CD8-positive, alpha-beta memory T cell (primary cell): ENCODE measurements around the gene CAMK2B. TPM values are rescaled to one million over a fixed set of nuclear protein-coding genes. Genes with fewer than 3 reads are reported as not detected.

Experiments used
- CTCF ChIA-PET: fragments of 350-600 bp; sonication (Branson Sonifier 250); formaldehyde crosslinking; loops from one replicate; lab custom pipeline; 2021; ENCODE audit warnings: antibody characterized with exemption; lab: Charles Lee
- POLR2A ChIA-PET: fragments of 350-600 bp; sonication (Branson Sonifier 250); formaldehyde crosslinking; loops from one replicate; lab custom pipeline; 2021; ENCODE audit warnings: antibody characterized with exemption; lab: Charles Lee
- DNase-seq, 5 donors: peaks; one replicate each; pipeline versions ENCODE4 v3.0.0 to v3.0.0-alpha.2; 2020 to 2022; ENCODE audit warnings: mixed read lengths in 1 of 5
- H3K27ac ChIP-seq: one replicate; pipeline ENCODE4 v1.7.0; 2013; ENCODE audit warnings: low read depth, mild to moderate bottlenecking, low read length, moderate library complexity
- H3K27me3 ChIP-seq: 2 replicates; pipeline ENCODE4 v1.7.0; 2013; ENCODE audit warnings: low read length, mild to moderate bottlenecking; ENCODE audit not compliant: insufficient read depth, poor library complexity, severe bottlenecking
- H3K36me3 ChIP-seq: 2 replicates; pipeline ENCODE4 v1.7.0; 2013; ENCODE audit warnings: mild to moderate bottlenecking, low read length, moderate library complexity; ENCODE audit not compliant: insufficient read depth
- H3K4me1 ChIP-seq: 2 replicates; pipeline ENCODE4 v1.7.0; 2013; ENCODE audit warnings: mild to moderate bottlenecking, low read length, moderate library complexity; ENCODE audit not compliant: insufficient read depth
- H3K4me3 ChIP-seq: 2 replicates; pipeline ENCODE4 v1.7.0; 2013; ENCODE audit warnings: mild to moderate bottlenecking, low read length
- H3K9me3 ChIP-seq: 2 replicates; pipeline ENCODE4 v1.7.0; 2013; ENCODE audit warnings: mild to moderate bottlenecking, low read length
- H3K27ac Mint-ChIP-seq, 8 donors: one replicate each; pipeline ENCODE4 v1.8.0; 2020 to 2021; ENCODE audit warnings: mixed read lengths in 8 of 8, mild to moderate bottlenecking in 6 of 8, inconsistent platforms in 3 of 8, moderate library complexity in 3 of 8
- H3K27me3 Mint-ChIP-seq, 2 donors: one replicate each; pipeline ENCODE4 v1.8.0; 2020 to 2021; ENCODE audit warnings: mixed read lengths in 2 of 2, mild to moderate bottlenecking in 1 of 2, moderate library complexity in 1 of 2
- H3K36me3 Mint-ChIP-seq, 3 donors: one replicate each; pipeline ENCODE4 v1.8.0; 2020 to 2021; ENCODE audit warnings: mixed read lengths in 3 of 3, inconsistent platforms in 1 of 3, mild to moderate bottlenecking in 1 of 3
- H3K4me1 Mint-ChIP-seq, 3 donors: one replicate each; pipeline ENCODE4 v1.8.0; 2020 to 2021; ENCODE audit warnings: mixed read lengths in 3 of 3, inconsistent platforms in 1 of 3, mild to moderate bottlenecking in 1 of 3
- H3K4me3 Mint-ChIP-seq, 7 donors: one replicate each; pipeline ENCODE4 v1.8.0; 2020 to 2021; ENCODE audit warnings: mixed read lengths in 7 of 7, mild to moderate bottlenecking in 6 of 7, moderate library complexity in 4 of 7, inconsistent platforms in 2 of 7
- H3K9me3 Mint-ChIP-seq, 5 donors: one replicate each; pipeline ENCODE4 v1.8.0; 2020 to 2022; ENCODE audit warnings: mixed read lengths in 5 of 5, mild to moderate bottlenecking in 3 of 5, moderate library complexity in 2 of 5, inconsistent platforms in 1 of 5
- polyA plus RNA-seq: library from polyadenylated mRNA; unstranded; fragments of 300-500 nt; fragmentation: Illumina TruSeq; gene quantifications from one replicate; pipeline ENCODE4 v1.2.3, GENCODE V29; 2021
- total RNA-seq, 2 experiments: library from RNA; stranded (reverse); gene quantifications; one replicate each; pipeline ENCODE4 v1.2.3, GENCODE V29; 2021

The CAMK2B gene
- total and polyA plus RNA-seq, 3 experiments from 2014 or later, result 0.42 to 0.90 TPM; not detected in 1

GRCh38 chr7:44327981-44328380 lies 2.6 kb upstream of the CAMK2B start:
- Mint-ChIP-seq H3K36me3 (peaks cover 0 to 3% (median 0%) of the 10 kb centered on the region in 3 donors), H3K9me3 (peaks cover 0 to 2% (median 0%) of the 10 kb centered on the region in 5 donors), H3K27ac (no peak overlapping the region), H3K4me1 (peaks cover 5 to 14% (median 6%) of the 10 kb centered on the region in 3 donors), H3K27me3 (peaks cover 39 to 42% of the 10 kb centered on the region in 2 donors), H3K4me3 (no peak overlapping the region)
- Histone ChIP-seq H3K9me3 (no peaks in the 10 kb centered on the region), H3K4me3 (no peak overlapping the region), H3K36me3 (no peaks in the 10 kb centered on the region), H3K27me3 (peaks cover 3% of the 10 kb centered on the region), H3K4me1 (no peaks in the 10 kb centered on the region), H3K27ac (no peak overlapping the region)
- ChIA-PET CTCF (no interaction called here), POLR2A (no interaction called here)
- DNase-seq, result no peak

GRCh38 chr7:44326261-44327125 lies 1.1 kb upstream of the CAMK2B start:
- peaks cover 3% of the 10 kb centered on the region for H3K27me3 ChIP-seq
- ChIA-PET POLR2A (no interaction called here), CTCF (no interaction called here)

GRCh38 chr7:44325811-44326241 lies 432 bp upstream of the CAMK2B start:
- CTCF ChIA-PET, result no interaction called here

More at GRCh38 chr7:44326261-44327125, 1.1 kb upstream of the CAMK2B start:
- peaks cover 0 to 2% (median 0%) of the 10 kb centered on the region in 5 donors for H3K9me3 Mint-ChIP-seq
- no peaks in the 10 kb centered on the region for H3K36me3 ChIP-seq
- H3K27ac ChIP-seq, result no peak overlapping the region
- no peak for DNase-seq
- H3K27ac Mint-ChIP-seq, result peak overlapping the region in 1 of 8 donors; percentile 29
- peak overlapping the region in 1 of 7 donors; percentile 26 for H3K4me3 Mint-ChIP-seq
- H3K4me1 ChIP-seq, result no peaks in the 10 kb centered on the region
- peaks cover 5 to 14% (median 6%) of the 10 kb centered on the region in 3 donors for H3K4me1 Mint-ChIP-seq
- no peaks in the 10 kb centered on the region for H3K9me3 ChIP-seq
- peaks cover 39 to 49% of the 10 kb centered on the region in 2 donors for H3K27me3 Mint-ChIP-seq
- H3K36me3 Mint-ChIP-seq, result peaks cover 0 to 3% (median 0%) of the 10 kb centered on the region in 3 donors
- H3K4me3 ChIP-seq, result no peak overlapping the region

GRCh38 chr7:44324481-44325200 lies 753 bp downstream of the CAMK2B start:
- H3K4me1 ChIP-seq, result no peaks in the 10 kb centered on the region
- Mint-ChIP-seq H3K4me3 (peak overlapping the region in 4 of 7 donors; percentile 15 to 57 (median 46)), H3K9me3 (peaks cover 0 to 2% (median 0%) of the 10 kb centered on the region in 5 donors), H3K4me1 (peaks cover 5 to 14% (median 6%) of the 10 kb centered on the region in 3 donors), H3K27me3 (peaks cover 36 to 50% of the 10 kb centered on the region in 2 donors), H3K36me3 (peaks cover 0 to 3% (median 0%) of the 10 kb centered on the region in 3 donors), H3K27ac (no peak overlapping the region)
- no peak for DNase-seq
- no peak overlapping the region for H3K27ac ChIP-seq
- POLR2A ChIA-PET, result no interaction called here
- peaks cover 3% of the 10 kb centered on the region for H3K27me3 ChIP-seq
- H3K9me3 ChIP-seq, result no peaks in the 10 kb centered on the region
- no peaks in the 10 kb centered on the region for H3K36me3 ChIP-seq
- no peak overlapping the region for H3K4me3 ChIP-seq
- CTCF ChIA-PET, result no interaction called here

More at GRCh38 chr7:44325811-44326241, 432 bp upstream of the CAMK2B start:
- H3K4me3 ChIP-seq, result no peak overlapping the region
- POLR2A ChIA-PET, result no interaction called here
- Mint-ChIP-seq H3K27ac (no peak overlapping the region), H3K36me3 (peaks cover 0 to 3% (median 0%) of the 10 kb centered on the region in 3 donors), H3K4me1 (peaks cover 5 to 14% (median 6%) of the 10 kb centered on the region in 3 donors), H3K4me3 (peak overlapping the region in 6 of 7 donors; percentile 66 to 78 (median 78)), H3K27me3 (peaks cover 36 to 53% of the 10 kb centered on the region in 2 donors), H3K9me3 (peaks cover 0 to 2% (median 0%) of the 10 kb centered on the region in 5 donors)
- no peak overlapping the region for H3K27ac ChIP-seq
- H3K9me3 ChIP-seq, result no peaks in the 10 kb centered on the region
- no peaks in the 10 kb centered on the region for H3K36me3 ChIP-seq
- no peaks in the 10 kb centered on the region for H3K4me1 ChIP-seq
- no peak for DNase-seq
- peaks cover 3% of the 10 kb centered on the region for H3K27me3 ChIP-seq

GRCh38 chr7:44324204-44324480 lies 1.3 kb downstream of the CAMK2B start:
- H3K36me3 ChIP-seq, result no peaks in the 10 kb centered on the region
- Mint-ChIP-seq H3K4me1 (peaks cover 5 to 14% (median 6%) of the 10 kb centered on the region in 3 donors), H3K4me3 (peak overlapping the region in 2 of 7 donors; percentile 39 to 52), H3K36me3 (peaks cover 0 to 3% (median 0%) of the 10 kb centered on the region in 3 donors), H3K9me3 (peaks cover 0 to 2% (median 0%) of the 10 kb centered on the region in 5 donors), H3K27me3 (peaks cover 36 to 49% of the 10 kb centered on the region in 2 donors), H3K27ac (no peak overlapping the region)
- H3K9me3 ChIP-seq, result no peaks in the 10 kb centered on the region
- H3K27ac ChIP-seq, result no peak overlapping the region
- CTCF ChIA-PET, result no interaction called here
- DNase-seq, result no peak
- H3K27me3 ChIP-seq, result peaks cover 3% of the 10 kb centered on the region
- no peak overlapping the region for H3K4me3 ChIP-seq
- POLR2A ChIA-PET, result no interaction called here
- H3K4me1 ChIP-seq, result no peaks in the 10 kb centered on the region

GRCh38 chr7:44323381-44324203 lies 1.8 kb downstream of the CAMK2B start:
- no peaks in the 10 kb centered on the region for H3K9me3 Mint-ChIP-seq
- peaks cover 5 to 14% (median 6%) of the 10 kb centered on the region in 3 donors for H3K4me1 Mint-ChIP-seq
- H3K27ac Mint-ChIP-seq, result no peak overlapping the region
- no peak overlapping the region for H3K27ac ChIP-seq
- no peak for DNase-seq
- no peaks in the 10 kb centered on the region for H3K9me3 ChIP-seq
- ChIA-PET POLR2A (no interaction called here), CTCF (no interaction called here)
- peaks cover 33 to 45% of the 10 kb centered on the region in 2 donors for H3K27me3 Mint-ChIP-seq
- H3K36me3 ChIP-seq, result no peaks in the 10 kb centered on the region
- H3K27me3 ChIP-seq, result peaks cover 3% of the 10 kb centered on the region
- H3K36me3 Mint-ChIP-seq, result peaks cover 0 to 3% (median 0%) of the 10 kb centered on the region in 3 donors
- H3K4me3 ChIP-seq, result no peak overlapping the region
- H3K4me3 Mint-ChIP-seq, result peak overlapping the region in 2 of 7 donors; percentile 11 to 19
- H3K4me1 ChIP-seq, result no peaks in the 10 kb centered on the region

GRCh38 chr7:44322631-44323363 lies 2.6 kb downstream of the CAMK2B start:
- H3K27ac ChIP-seq, result no peak overlapping the region
- peaks cover 3% of the 10 kb centered on the region for H3K27me3 ChIP-seq
- no peak overlapping the region for H3K27ac Mint-ChIP-seq
- DNase-seq, result no peak
- H3K27me3 Mint-ChIP-seq, result peaks cover 33 to 45% of the 10 kb centered on the region in 2 donors
- CTCF ChIA-PET, result no interaction called here
- H3K4me3 ChIP-seq, result no peak overlapping the region
- no peaks in the 10 kb centered on the region for H3K36me3 ChIP-seq
- peaks cover 0 to 3% (median 0%) of the 10 kb centered on the region in 3 donors for H3K36me3 Mint-ChIP-seq
- no peaks in the 10 kb centered on the region for H3K9me3 Mint-ChIP-seq
- H3K4me1 Mint-ChIP-seq, result peaks cover 5 to 14% (median 6%) of the 10 kb centered on the region in 3 donors
- H3K9me3 ChIP-seq, result no peaks in the 10 kb centered on the region
- POLR2A ChIA-PET, result no interaction called here
- H3K4me1 ChIP-seq, result no peaks in the 10 kb centered on the region
- peak overlapping the region in 3 of 7 donors; percentile 11 to 32 (median 19) for H3K4me3 Mint-ChIP-seq
